CD14-positive monocyte (primary cell): Measurements from ENCODE around the gene MYO16. TPM values are rescaled to one million over a fixed set of nuclear protein-coding genes. Genes with fewer than 3 reads are reported as not detected.

Source experiments
- DNase-seq, 3 donors: peaks; one replicate each; pipeline ENCODE4 v3.0.0-alpha.2; 2011 to 2022
- H2AFZ ChIP-seq: 2 replicates; pipeline ENCODE4 v1.6.0; 2012; ENCODE audit warnings: mild to moderate bottlenecking, low read depth, low read length, inconsistent platforms; ENCODE audit not compliant: insufficient read depth, poor library complexity, severe bottlenecking
- H3K27ac ChIP-seq, 2 donors: 1 replicate in 1 of 2; 2 replicates in 1 of 2; pipeline ENCODE4 v1.5.1; 2012 to 2013; ENCODE audit warnings: low read length in 2 of 2, control low read depth in 1 of 2, inconsistent platforms in 1 of 2, low read depth in 1 of 2, mild to moderate bottlenecking in 1 of 2
- H3K27me3 ChIP-seq, 2 donors: one replicate each; pipeline versions ENCODE4 v1.6.0 to v1.6.1; 2011 to 2013; ENCODE audit warnings: low read length in 2 of 2; ENCODE audit not compliant: control insufficient read depth in 2 of 2, insufficient read depth in 2 of 2
- H3K36me3 ChIP-seq, 2 donors: replicated peaks in 1 of 2; 1 replicate in 1 of 2; 2 replicates in 1 of 2; pipeline versions ENCODE4 v1.5.1 to v1.6.1; 2012 to 2013; ENCODE audit warnings: low read length in 2 of 2, control low read depth in 1 of 2, inconsistent platforms in 1 of 2, mild to moderate bottlenecking in 1 of 2; ENCODE audit not compliant: insufficient read depth in 2 of 2, control insufficient read depth in 1 of 2
- H3K4me1 ChIP-seq, 2 donors: 1 replicate in 1 of 2; 2 replicates in 1 of 2; pipeline versions ENCODE4 v1.5.1 to v1.6.1; 2012 to 2013; ENCODE audit warnings: low read length in 2 of 2, control low read depth in 1 of 2, inconsistent platforms in 1 of 2, mild to moderate bottlenecking in 1 of 2, moderate library complexity in 1 of 2; ENCODE audit not compliant: insufficient read depth in 2 of 2, control insufficient read depth in 1 of 2
- H3K4me2 ChIP-seq: replicated peaks from 2 replicates; pipeline ENCODE3; 2012; ENCODE audit warnings: low read length, moderate library complexity, mild to moderate bottlenecking; ENCODE audit not compliant: poor library complexity, severe bottlenecking; ENCODE audit errors: extremely low read depth
- H3K4me3 ChIP-seq, 3 experiments: fragments of 200-600 bp in 1 of 3; sonication (generic) in 1 of 3; replicated peaks in 1 of 3; 1 replicate in 2 of 3; 2 replicates in 1 of 3; pipeline ENCODE4 v1.5.1; 2011 to 2013; ENCODE audit warnings: low read length in 3 of 3, mild to moderate bottlenecking in 3 of 3, control low read depth in 2 of 3, low read depth in 2 of 3, inconsistent platforms in 1 of 3, moderate library complexity in 1 of 3
- H3K79me2 ChIP-seq: 2 replicates; pipeline ENCODE4 v1.6.0; 2012; ENCODE audit warnings: mild to moderate bottlenecking, control low read depth, inconsistent platforms, low read length, moderate library complexity; ENCODE audit not compliant: insufficient read depth
- H3K9ac ChIP-seq: 2 replicates; pipeline ENCODE4 v1.6.0; 2017; ENCODE audit warnings: low read length, mild to moderate bottlenecking; ENCODE audit not compliant: insufficient read depth, poor library complexity, severe bottlenecking
- H3K9me3 ChIP-seq, 2 donors: replicated peaks in 1 of 2; 1 replicate in 1 of 2; 2 replicates in 1 of 2; pipeline versions ENCODE4 v1.5.1 to v1.6.1; 2012 to 2013; ENCODE audit warnings: low read length in 2 of 2, control low read depth in 1 of 2; ENCODE audit not compliant: control insufficient read depth in 1 of 2, insufficient read depth in 1 of 2
- H4K20me1 ChIP-seq: 2 replicates; pipeline ENCODE4 v1.6.0; 2012; ENCODE audit warnings: mild to moderate bottlenecking, low read length, control low read depth, moderate library complexity; ENCODE audit not compliant: insufficient read depth
- H3K27ac Mint-ChIP-seq, 7 donors: one replicate each; pipeline ENCODE4 v1.8.0; 2020; ENCODE audit warnings: mild to moderate bottlenecking in 7 of 7, mixed read lengths in 7 of 7, moderate library complexity in 6 of 7, inconsistent platforms in 2 of 7
- H3K27me3 Mint-ChIP-seq, 3 donors: one replicate each; pipeline ENCODE4 v1.8.0; 2021 to 2022; ENCODE audit warnings: low read depth in 3 of 3, mild to moderate bottlenecking in 3 of 3, mixed read lengths in 3 of 3, moderate library complexity in 3 of 3, inconsistent platforms in 1 of 3
- H3K36me3 Mint-ChIP-seq, 2 donors: one replicate each; pipeline ENCODE4 v1.8.0; 2020; ENCODE audit warnings: mixed read lengths in 2 of 2, inconsistent platforms in 1 of 2, mild to moderate bottlenecking in 1 of 2
- H3K4me1 Mint-ChIP-seq: one replicate; pipeline ENCODE4 v1.8.0; 2020; ENCODE audit warnings: mild to moderate bottlenecking, mixed read lengths
- H3K4me3 Mint-ChIP-seq, 2 donors: one replicate each; pipeline ENCODE4 v1.8.0; 2020; ENCODE audit warnings: mild to moderate bottlenecking in 2 of 2, mixed read lengths in 2 of 2, moderate library complexity in 1 of 2
- H3K9me3 Mint-ChIP-seq, 7 donors: one replicate each; pipeline ENCODE4 v1.8.0; 2020 to 2022; ENCODE audit warnings: mixed read lengths in 7 of 7, mild to moderate bottlenecking in 6 of 7, moderate library complexity in 6 of 7, inconsistent platforms in 2 of 7
- CTCF ChIP-seq: fragments of 200-600 bp; IDR thresholded peaks from one replicate; pipeline ENCODE4 v1.8.0; 2022; ENCODE audit warnings: antibody characterized with exemption, mild to moderate bottlenecking
- WGBS: methylation state at CpG from one replicate; pipeline ENCODE4 v1.1.5; 2013; ENCODE audit warnings: missing lambda C conversion rate; ENCODE audit not compliant: insufficient coverage; 5-methylcytosine and 5-hydroxymethylcytosine counted together
- intact Hi-C, 2 donors: fragments of 100-400 bp; cut with micrococcal nuclease; formaldehyde crosslinking; loops; one replicate each; pipeline versions ENCODE4 v1.15.0 to v1.15.1; 2023
- polyA plus RNA-seq, 3 donors: library from polyadenylated mRNA; depleted of rRNA in 1 of 3; unstranded in 2 of 3; stranded (reverse) in 1 of 3; fragments of 300-500 nt in 2 of 3; fragments of >200 nt in 1 of 3; fragmentation: Illumina TruSeq in 2 of 3; gene quantifications; 1 replicate in 2 of 3; 2 replicates in 1 of 3; pipeline ENCODE4 v1.2.3, GENCODE V29; 2012 to 2021

The MYO16 gene
- polyA plus RNA-seq, 3 donors = not detected

GRCh38 chr13:108645376-108645775, 16.0 kb downstream of the MYO16 start:
- Mint-ChIP-seq H3K36me3 (no peaks in the 10 kb centered on the region), H3K27ac (no peak overlapping the region), H3K9me3 (peaks cover 0 to 11% (median 4%) of the 10 kb centered on the region in 7 donors), H3K4me1 (no peaks in the 10 kb centered on the region), H3K27me3 (no peaks in the 10 kb centered on the region), H3K4me3 (no peak overlapping the region)
- Histone ChIP-seq H3K27ac (no peak overlapping the region), H4K20me1 (no peaks in the 10 kb centered on the region), H3K79me2 (no peaks in the 10 kb centered on the region), H3K36me3 (no peaks in the 10 kb centered on the region), H3K27me3 (no peaks in the 10 kb centered on the region), H2AFZ (no peak overlapping the region), H3K9me3 (peaks cover 0 to 7% of the 10 kb centered on the region in 2 donors), H3K4me3 (no peak overlapping the region), H3K9ac (no peak overlapping the region), H3K4me1 (no peaks in the 10 kb centered on the region), H3K4me2 (no peak overlapping the region)
- no peak for DNase-seq
- intact Hi-C loops = no loop called here
- 90% methylated on average over 2 of the region's 5 CpGs for WGBS
- TF ChIP-seq CTCF = no peak

DNA sequence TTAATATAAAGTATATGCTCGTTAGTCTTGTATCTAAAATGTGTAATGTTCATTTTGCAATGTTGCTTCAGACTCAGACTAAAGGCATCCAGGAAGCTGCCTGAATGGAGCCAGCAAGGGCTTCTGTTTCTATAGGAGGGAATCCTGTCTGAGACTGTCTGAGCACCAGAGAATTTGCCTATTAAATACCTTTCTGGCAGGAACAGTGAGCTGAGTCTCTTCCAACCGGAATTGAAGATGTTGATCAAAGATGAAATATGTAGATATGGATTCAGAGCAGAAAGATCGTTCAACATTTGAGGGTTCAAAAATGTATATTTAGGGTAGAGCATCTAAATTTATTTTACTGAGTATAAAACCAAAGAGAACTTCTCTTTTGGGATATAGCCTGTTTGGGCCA, 20.9 kb downstream of the MYO16 start:
- intact Hi-C loops = no loop called here
- H3K4me1 ChIP-seq = no peaks in the 10 kb centered on the region
- DNase-seq = no peak
- no peaks in the 10 kb centered on the region for H3K4me1 Mint-ChIP-seq
- H3K4me2 ChIP-seq = no peak overlapping the region
- H3K36me3 ChIP-seq = no peaks in the 10 kb centered on the region
- no peak for TF ChIP-seq CTCF
- no peak overlapping the region for H3K27ac ChIP-seq
- WGBS = 100% methylated on average over 1 of the region's 3 CpGs
- no peak overlapping the region for H3K4me3 ChIP-seq
- no peaks in the 10 kb centered on the region for H3K79me2 ChIP-seq
- H3K9ac ChIP-seq = no peak overlapping the region
- H3K27me3 Mint-ChIP-seq = no peaks in the 10 kb centered on the region
- peaks cover 11 to 12% of the 10 kb centered on the region in 2 donors for H3K9me3 ChIP-seq
- H2AFZ ChIP-seq = no peak overlapping the region
- no peak overlapping the region for H3K27ac Mint-ChIP-seq
- no peak overlapping the region for H3K4me3 Mint-ChIP-seq
- H4K20me1 ChIP-seq = no peaks in the 10 kb centered on the region
- no peaks in the 10 kb centered on the region for H3K27me3 ChIP-seq
- H3K9me3 Mint-ChIP-seq = peaks cover 0 to 10% (median 6%) of the 10 kb centered on the region in 7 donors
- H3K36me3 Mint-ChIP-seq = no peaks in the 10 kb centered on the region
